ENCODE measurements around the gene MPPED1. TPM values are rescaled to one million over a fixed set of nuclear protein-coding genes. Genes with fewer than 3 reads are reported as not detected.

The MPPED1 gene
- total RNA-seq, 1 donor from 2014 or later = not detected

DNA sequence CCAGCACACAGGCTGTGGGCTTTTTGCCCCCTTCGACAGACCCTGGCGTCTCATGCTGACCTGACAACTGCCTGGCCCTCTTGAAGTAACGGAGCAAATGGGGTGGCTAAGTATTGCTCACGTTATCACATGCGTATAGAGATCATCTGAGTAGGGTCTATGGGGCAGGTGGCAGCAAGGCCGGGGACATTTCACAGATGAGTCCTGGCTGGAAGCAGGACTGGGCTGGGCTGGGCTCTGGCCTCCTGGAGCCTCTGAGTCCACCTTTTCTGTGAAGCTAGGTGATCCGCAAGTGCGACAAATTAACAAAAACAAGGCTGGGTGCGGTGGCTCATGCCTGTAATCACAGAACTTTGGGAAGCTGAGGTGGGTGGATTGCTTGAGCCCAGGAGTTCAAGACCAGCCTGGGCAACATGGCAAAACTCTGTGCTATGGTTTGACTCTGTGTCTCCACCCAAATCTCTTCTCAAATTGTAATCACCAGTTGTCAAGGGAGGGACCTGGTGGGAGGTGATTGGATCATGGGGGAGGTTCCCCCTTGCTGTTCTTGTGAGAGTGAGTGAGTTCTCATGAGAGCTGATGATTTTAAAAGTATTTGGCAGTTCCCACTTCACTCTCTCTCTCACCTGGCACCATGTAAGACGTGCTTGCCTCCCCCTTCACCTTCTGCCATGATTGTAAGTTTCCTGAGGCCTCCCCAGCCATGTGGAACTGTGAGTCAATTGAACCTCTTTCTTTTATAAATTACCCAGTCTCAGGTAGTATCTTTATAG, 122.0 kb downstream of the MPPED1 start:
- Mint-ChIP-seq H3K4me1 (ENCODE audit: low read depth) (no peaks in the 10 kb centered on the region), H3K4me3 (ENCODE audit: unreplicated experiment) (no peak overlapping the region), H3K27ac (ENCODE audit: unreplicated experiment) (no peak overlapping the region), H3K9me3 (ENCODE audit: low read depth) (peaks cover 2% of the 10 kb centered on the region), H3K27me3 (ENCODE audit: low read depth) (peaks cover 9% of the 10 kb centered on the region), H3K36me3 (ENCODE audit: low read depth) (peaks cover 2% of the 10 kb centered on the region)
- TF ChIP-seq CTCF (IDR thresholded peaks at IDR 0.05) = no peak
- no peak for DNase-seq (ENCODE audit: low spot score)

GRCh38 chr22:43534916-43535315, 123.1 kb downstream of the MPPED1 start:
- Mint-ChIP-seq H3K4me1 (ENCODE audit: low read depth) (no peaks in the 10 kb centered on the region), H3K36me3 (ENCODE audit: low read depth) (peaks cover 2% of the 10 kb centered on the region), H3K27me3 (ENCODE audit: low read depth) (peaks cover 10% of the 10 kb centered on the region), H3K27ac (ENCODE audit: unreplicated experiment) (no peak overlapping the region), H3K4me3 (ENCODE audit: unreplicated experiment) (no peak overlapping the region), H3K9me3 (ENCODE audit: low read depth) (peaks cover 2% of the 10 kb centered on the region)
- no peak for TF ChIP-seq CTCF (IDR thresholded peaks at IDR 0.05)
- no peak for DNase-seq (ENCODE audit: low spot score)

GRCh38 chr22:43535336-43535735, 123.5 kb downstream of the MPPED1 start:
- no peak overlapping the region for H3K4me3 Mint-ChIP-seq (ENCODE audit: unreplicated experiment)
- no peak for TF ChIP-seq CTCF (IDR thresholded peaks at IDR 0.05)

DNA sequence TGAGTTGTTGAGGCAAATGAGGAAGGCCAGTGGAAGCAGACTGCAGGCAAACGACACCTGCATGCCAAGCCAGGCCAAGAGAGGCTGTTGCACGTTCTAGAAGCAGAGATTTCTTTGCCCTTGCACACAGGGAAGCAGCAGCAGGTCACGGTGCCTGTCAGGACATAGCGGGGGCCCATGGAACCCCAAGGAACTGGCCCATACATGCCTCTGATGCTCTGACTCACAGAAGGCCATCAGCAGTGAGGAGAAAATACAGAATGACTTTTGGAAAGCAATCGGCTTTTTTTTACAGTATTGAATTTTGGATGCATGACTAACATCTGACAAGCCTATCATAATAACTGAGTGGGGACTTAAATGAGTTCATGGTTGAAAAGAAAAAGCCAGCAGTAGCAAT, 123.9 kb downstream of the MPPED1 start:
- Mint-ChIP-seq H3K9me3 (ENCODE audit: low read depth) (peaks cover 2% of the 10 kb centered on the region), H3K36me3 (ENCODE audit: low read depth) (peaks cover 2% of the 10 kb centered on the region), H3K4me1 (ENCODE audit: low read depth) (no peaks in the 10 kb centered on the region), H3K4me3 (ENCODE audit: unreplicated experiment) (no peak overlapping the region), H3K27ac (ENCODE audit: unreplicated experiment) (no peak overlapping the region), H3K27me3 (ENCODE audit: low read depth) (peaks cover 10% of the 10 kb centered on the region)
- no peak for DNase-seq (ENCODE audit: low spot score)
- no peak for TF ChIP-seq CTCF (IDR thresholded peaks at IDR 0.05)

More at GRCh38 chr22:43535336-43535735, 123.5 kb downstream of the MPPED1 start:
- Mint-ChIP-seq H3K36me3 (ENCODE audit: low read depth) (peaks cover 2% of the 10 kb centered on the region), H3K27me3 (ENCODE audit: low read depth) (peaks cover 10% of the 10 kb centered on the region), H3K27ac (ENCODE audit: unreplicated experiment) (no peak overlapping the region), H3K4me1 (ENCODE audit: low read depth) (no peaks in the 10 kb centered on the region), H3K9me3 (ENCODE audit: low read depth) (peaks cover 2% of the 10 kb centered on the region)
- DNase-seq (ENCODE audit: low spot score) = no peak

GRCh38 chr22:43537019-43537585, 125.3 kb downstream of the MPPED1 start:
- DNase-seq (ENCODE audit: low spot score) = no peak
- Mint-ChIP-seq H3K27me3 (ENCODE audit: low read depth) (peaks cover 19% of the 10 kb centered on the region), H3K27ac (ENCODE audit: unreplicated experiment) (no peak overlapping the region), H3K36me3 (ENCODE audit: low read depth) (peaks cover 2% of the 10 kb centered on the region), H3K4me3 (ENCODE audit: unreplicated experiment) (no peak overlapping the region), H3K4me1 (ENCODE audit: low read depth) (no peaks in the 10 kb centered on the region), H3K9me3 (ENCODE audit: low read depth) (peaks cover 2% of the 10 kb centered on the region)
- peak; percentile 15 for TF ChIP-seq CTCF (IDR thresholded peaks at IDR 0.05)

Measured in chondrocyte (in vitro differentiated cells).